Mammary epithelial cell (primary cell): ENCODE data around the gene TPRKB.

Source experiments
- EZH2 ChIP-seq: IDR thresholded peaks from 2 replicates; pipeline ENCODE4 v1.6.1; 2012; ENCODE audit warnings: low read length, inconsistent platforms, borderline replicate concordance
- TF ChIP-seq, protein P1 (sequence below), 2 donors: IDR thresholded peaks in 1 of 2; conservative IDR thresholded peaks in 1 of 2; 2 replicates each; pipeline ENCODE4 v1.5.1; 2011 to 2012; ENCODE audit warnings: inconsistent platforms in 2 of 2, low read length in 2 of 2, mild to moderate bottlenecking in 2 of 2, control low read depth in 1 of 2, low read depth in 1 of 2; ENCODE audit not compliant: insufficient read depth in 1 of 2; ENCODE audit errors: extremely low read depth in 1 of 2

GRCh38 chr2:73700661-73701447, 36.3 kb downstream of the TPRKB start:
- TF ChIP-seq, protein P1, sequence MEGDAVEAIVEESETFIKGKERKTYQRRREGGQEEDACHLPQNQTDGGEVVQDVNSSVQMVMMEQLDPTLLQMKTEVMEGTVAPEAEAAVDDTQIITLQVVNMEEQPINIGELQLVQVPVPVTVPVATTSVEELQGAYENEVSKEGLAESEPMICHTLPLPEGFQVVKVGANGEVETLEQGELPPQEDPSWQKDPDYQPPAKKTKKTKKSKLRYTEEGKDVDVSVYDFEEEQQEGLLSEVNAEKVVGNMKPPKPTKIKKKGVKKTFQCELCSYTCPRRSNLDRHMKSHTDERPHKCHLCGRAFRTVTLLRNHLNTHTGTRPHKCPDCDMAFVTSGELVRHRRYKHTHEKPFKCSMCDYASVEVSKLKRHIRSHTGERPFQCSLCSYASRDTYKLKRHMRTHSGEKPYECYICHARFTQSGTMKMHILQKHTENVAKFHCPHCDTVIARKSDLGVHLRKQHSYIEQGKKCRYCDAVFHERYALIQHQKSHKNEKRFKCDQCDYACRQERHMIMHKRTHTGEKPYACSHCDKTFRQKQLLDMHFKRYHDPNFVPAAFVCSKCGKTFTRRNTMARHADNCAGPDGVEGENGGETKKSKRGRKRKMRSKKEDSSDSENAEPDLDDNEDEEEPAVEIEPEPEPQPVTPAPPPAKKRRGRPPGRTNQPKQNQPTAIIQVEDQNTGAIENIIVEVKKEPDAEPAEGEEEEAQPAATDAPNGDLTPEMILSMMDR (conservative IDR thresholded peaks at IDR 0.05 in 1 of 2, IDR thresholded peaks at IDR 0.05 in 1 of 2; ENCODE audit: extremely low read depth in 1 of 2, insufficient read depth in 1 of 2, low read depth in 1 of 2, low read length in 2 of 2): no peak
- no peak for TF ChIP-seq EZH2
